ENCODE measurements around the gene SUGP1.

Gene SUGP1

GRCh38 chr19:19335408-19336158 is 15.3 kb upstream of the SUGP1 start:
- CTCF ChIA-PET = interaction anchor here (4.0 kb wide), 1 partner anchor 7 kb away, joined by 35 read pairs; no protein-coding TSS in a partner anchor
- DNase-seq (ENCODE audit: low read depth, low spot score) = no peak
- POLR2A ChIA-PET = no interaction called here
- no peak for TF ChIP-seq CTCF (IDR thresholded peaks at IDR 0.05; ENCODE audit: insufficient read depth, low read length, missing control alignments)
- no peak overlapping the region for H3K4me3 ChIP-seq (ENCODE audit: low read depth, low read length)

GRCh38 chr19:19334989-19335344 is 14.7 kb upstream of the SUGP1 start:
- ChIA-PET POLR2A (no interaction called here), CTCF (interaction anchor here (4.0 kb wide), 1 partner anchor 8 kb away, joined by 35 read pairs; no protein-coding TSS in a partner anchor)
- no peak for TF ChIP-seq CTCF (IDR thresholded peaks at IDR 0.05; ENCODE audit: insufficient read depth, low read length, missing control alignments)
- DNase-seq (ENCODE audit: low read depth, low spot score) = no peak
- H3K4me3 ChIP-seq (ENCODE audit: low read depth, low read length) = no peak overlapping the region

GRCh38 chr19:19334063-19334988 is 14.0 kb upstream of the SUGP1 start:
- POLR2A ChIA-PET = interaction anchor here (0.9 kb wide), 1 partner anchor 13 kb away, joined by 3 read pairs; no protein-coding TSS in a partner anchor
- no peak for DNase-seq (ENCODE audit: low read depth, low spot score)
- no peak for TF ChIP-seq CTCF (IDR thresholded peaks at IDR 0.05; ENCODE audit: insufficient read depth, low read length, missing control alignments)
- no peak overlapping the region for H3K4me3 ChIP-seq (ENCODE audit: low read depth, low read length)
- CTCF ChIA-PET = interaction anchor here (1.0 to 4.0 kb wide), 3 partner anchors 8 to 12 kb away, joined by 6 to 35 read pairs (median 7); no protein-coding TSS in a partner anchor

GRCh38 chr19:19329126-19329525 is 8.8 kb upstream of the SUGP1 start:
- no peak overlapping the region for H3K4me3 ChIP-seq (ENCODE audit: low read depth, low read length)
- no peak for TF ChIP-seq CTCF (IDR thresholded peaks at IDR 0.05; ENCODE audit: insufficient read depth, low read length, missing control alignments)
- POLR2A ChIA-PET = no interaction called here
- CTCF ChIA-PET = interaction anchor here (2.2 kb wide), 1 partner anchor 14 kb away, joined by 12 read pairs; no protein-coding TSS in a partner anchor
- DNase-seq (ENCODE audit: low read depth, low spot score) = no peak

- POLR2A ChIA-PET = no interaction called here
- DNase-seq (ENCODE audit: low read depth, low spot score) = no peak
- no peak for TF ChIP-seq CTCF (IDR thresholded peaks at IDR 0.05; ENCODE audit: insufficient read depth, low read length, missing control alignments)
- CTCF ChIA-PET = interaction anchor here (1.9 to 7.3 kb wide), 4 partner anchors 11 to 163 kb away, joined by 5 to 46 read pairs (median 10); no protein-coding TSS in a partner anchor
- no peak overlapping the region for H3K4me3 ChIP-seq (ENCODE audit: low read depth, low read length)
Measured at GRCh38 chr19:19327672-19328071, 7.4 kb upstream of the SUGP1 start.

Measured in AG04449 (cell line).